Neural cell (in vitro differentiated cells): ENCODE measurements around the gene ZNF483. TPM values are rescaled to one million over a fixed set of nuclear protein-coding genes. Genes with fewer than 3 reads are reported as not detected.

Experiments
- H2AFZ ChIP-seq: fragments of 200-600, 300-800 bp; sonication (generic), shearing (Covaris generic); 2 replicates; pipeline ENCODE4 v1.6.0; 2014; ENCODE audit warnings: low read depth, mild to moderate bottlenecking, antibody characterized with exemption, low read length, moderate library complexity
- H3F3A ChIP-seq: fragments of 200-600 bp; shearing (Covaris generic); 2 replicates; pipeline ENCODE4 v1.6.1; 2016; ENCODE audit warnings: mild to moderate bottlenecking, moderate library complexity, mixed read lengths, antibody characterized with exemption, low read length; ENCODE audit not compliant: insufficient read depth, poor library complexity, severe bottlenecking
- H3K27ac ChIP-seq: fragments of 200-600, 300-800 bp; sonication (generic), shearing (Covaris generic); 2 replicates; pipeline ENCODE4 v1.5.1; 2014; ENCODE audit warnings: mild to moderate bottlenecking, low read length, moderate library complexity
- H3K27me3 ChIP-seq: fragments of 300-800, 200-600 bp; sonication (generic), shearing (Covaris generic); 2 replicates; pipeline ENCODE4 v1.6.0; 2014; ENCODE audit warnings: mild to moderate bottlenecking, low read depth, low read length, moderate library complexity; ENCODE audit not compliant: insufficient read depth
- H3K36me3 ChIP-seq: fragments of 300-800, 200-600 bp; sonication (generic), shearing (Covaris generic); 2 replicates; pipeline ENCODE4 v1.5.1; 2014; ENCODE audit warnings: mild to moderate bottlenecking, antibody characterized with exemption, low read length, moderate library complexity; ENCODE audit not compliant: insufficient read depth
- H3K4me2 ChIP-seq: fragments of 300-800, 200-600 bp; sonication (generic), shearing (Covaris generic); 2 replicates; pipeline ENCODE4 v1.6.0; 2014; ENCODE audit warnings: mild to moderate bottlenecking, low read length
- H3K4me3 ChIP-seq: fragments of 300-800, 200-600 bp; sonication (generic), shearing (Covaris generic); 2 replicates; pipeline ENCODE4 v1.5.1; 2014; ENCODE audit warnings: mild to moderate bottlenecking, low read length, moderate library complexity
- H3K79me2 ChIP-seq: fragments of 200-600 bp; shearing (Covaris generic); replicated peaks from 2 replicates; pipeline ENCODE4 v1.6.0; 2014; ENCODE audit warnings: mild to moderate bottlenecking, low read length, moderate library complexity; ENCODE audit not compliant: insufficient read depth
- H3K9ac ChIP-seq: fragments of 300-800, 200-600 bp; sonication (generic), shearing (Covaris generic); 2 replicates; pipeline ENCODE4 v1.6.1; 2016; ENCODE audit warnings: mild to moderate bottlenecking, low read length, mixed read lengths
- H3K9me2 ChIP-seq: fragments of 200-600 bp; shearing (Covaris generic); 2 replicates; pipeline ENCODE4 v1.6.1; 2016; ENCODE audit warnings: mild to moderate bottlenecking, low read length, mixed read lengths; ENCODE audit not compliant: insufficient read depth
- H3K9me3 ChIP-seq: fragments of 200-600, 300-800 bp; sonication (generic), shearing (Covaris generic); 2 replicates; pipeline ENCODE4 v1.6.1; 2016; ENCODE audit warnings: mild to moderate bottlenecking, mixed run types, low read length, moderate library complexity, mixed read lengths
- H4K20me1 ChIP-seq: fragments of 200-600 bp; shearing (Covaris generic); 2 replicates; pipeline ENCODE4 v1.6.1; 2016; ENCODE audit warnings: mild to moderate bottlenecking, mixed run types; ENCODE audit not compliant: insufficient read depth
- EP300 ChIP-seq: fragments of 450-650 bp; conservative IDR thresholded peaks from 2 replicates; pipeline ENCODE4 v1.6.1; 2014; ENCODE audit warnings: antibody characterized with exemption, mild to moderate bottlenecking, moderate library complexity; ENCODE audit not compliant: poor library complexity, severe bottlenecking
- EZH2 ChIP-seq: fragments of 200-600, 300-800 bp; shearing (Covaris generic), sonication (generic); IDR thresholded peaks from 2 replicates; pipeline ENCODE4 v1.6.1; 2014; ENCODE audit warnings: antibody characterized with exemption, low read length, borderline replicate concordance, mild to moderate bottlenecking; ENCODE audit not compliant: insufficient read depth, poor library complexity, severe bottlenecking
- MXI1 ChIP-seq: fragments of 450-650 bp; conservative IDR thresholded peaks from 2 replicates; pipeline ENCODE4 v1.6.1; 2014; ENCODE audit warnings: antibody characterized with exemption, mild to moderate bottlenecking; ENCODE audit not compliant: poor library complexity, severe bottlenecking
- POLR2AphosphoS5 ChIP-seq: IDR thresholded peaks from 2 replicates; pipeline ENCODE4 v1.6.1; 2012
- RAD21 ChIP-seq: fragments of 450-650 bp; conservative IDR thresholded peaks from 2 replicates; pipeline ENCODE4 v1.6.1; 2014; ENCODE audit warnings: antibody characterized with exemption, mild to moderate bottlenecking, moderate library complexity
- SMC3 ChIP-seq: fragments of 450-650 bp; conservative IDR thresholded peaks from 2 replicates; pipeline ENCODE4 v1.6.1; 2014; ENCODE audit warnings: antibody characterized with exemption, mild to moderate bottlenecking, moderate library complexity; ENCODE audit not compliant: poor library complexity
- TAF1 ChIP-seq: IDR thresholded peaks from 2 replicates; pipeline ENCODE4 v1.6.1; 2012; ENCODE audit warnings: low read depth
- polyA minus RNA-seq: library from RNA; depleted of rRNA, polyadenylated mRNA; stranded (reverse); fragments of >200 nt; gene quantifications from 2 replicates; pipeline ENCODE4 v1.2.3, GENCODE V29; 2014
- polyA plus RNA-seq: library from polyadenylated mRNA; depleted of rRNA; stranded (reverse); fragments of >200 nt; gene quantifications from 2 replicates; pipeline ENCODE4 v1.2.3, GENCODE V29; 2014
- TF ChIP-seq, protein P1 (sequence below): fragments of 450-650 bp; IDR thresholded peaks from 2 replicates; pipeline ENCODE4 v1.5.1; 2014; ENCODE audit warnings: antibody characterized with exemption, mild to moderate bottlenecking, moderate library complexity; ENCODE audit not compliant: poor library complexity, severe bottlenecking
- TF ChIP-seq, protein P2 (sequence below): IDR thresholded peaks from 2 replicates; pipeline ENCODE4 v1.6.1; 2012; ENCODE audit warnings: borderline replicate concordance

Gene ZNF483
- polyA plus RNA-seq (2.9 and 4.2 TPM in 2 replicates), polyA minus RNA-seq (29.7 and 34.4 TPM in 2 replicates)

GRCh38 chr9:111525056-111525977 is at the start of gene ZNF483:
Gene ZNF483, plus strand, starts transcription at chr9:111525179. Its CDS starts 2,217 bp downstream, at chr9:111527396.
- Histone ChIP-seq H2AFZ (peak within 1 kb of the TSS; percentile 90), H3K4me3 (peak within 1 kb of the TSS; percentile 97), H3F3A (no peaks in the 10 kb centered on the region), H3K9me3 (no peaks in the 10 kb centered on the region), H3K27ac (no peak within 1 kb of the TSS), H3K79me2 (no peaks in the 10 kb centered on the region), H4K20me1 (no peaks in the 10 kb centered on the region), H3K27me3 (no peaks in the 10 kb centered on the region), H3K9ac (peak within 1 kb of the TSS; percentile 77), H3K4me2 (peak within 1 kb of the TSS; percentile 80), H3K9me2 (no peaks in the 10 kb centered on the region), H3K36me3 (no peaks in the 10 kb centered on the region)
- TF ChIP-seq EZH2 (no peak), RAD21 (no peak), TAF1 (peak; percentile 21), EP300 (no peak), MXI1 (no peak), POLR2AphosphoS5 (peak; percentile 68), SMC3 (no peak)
- TF ChIP-seq, protein P1, sequence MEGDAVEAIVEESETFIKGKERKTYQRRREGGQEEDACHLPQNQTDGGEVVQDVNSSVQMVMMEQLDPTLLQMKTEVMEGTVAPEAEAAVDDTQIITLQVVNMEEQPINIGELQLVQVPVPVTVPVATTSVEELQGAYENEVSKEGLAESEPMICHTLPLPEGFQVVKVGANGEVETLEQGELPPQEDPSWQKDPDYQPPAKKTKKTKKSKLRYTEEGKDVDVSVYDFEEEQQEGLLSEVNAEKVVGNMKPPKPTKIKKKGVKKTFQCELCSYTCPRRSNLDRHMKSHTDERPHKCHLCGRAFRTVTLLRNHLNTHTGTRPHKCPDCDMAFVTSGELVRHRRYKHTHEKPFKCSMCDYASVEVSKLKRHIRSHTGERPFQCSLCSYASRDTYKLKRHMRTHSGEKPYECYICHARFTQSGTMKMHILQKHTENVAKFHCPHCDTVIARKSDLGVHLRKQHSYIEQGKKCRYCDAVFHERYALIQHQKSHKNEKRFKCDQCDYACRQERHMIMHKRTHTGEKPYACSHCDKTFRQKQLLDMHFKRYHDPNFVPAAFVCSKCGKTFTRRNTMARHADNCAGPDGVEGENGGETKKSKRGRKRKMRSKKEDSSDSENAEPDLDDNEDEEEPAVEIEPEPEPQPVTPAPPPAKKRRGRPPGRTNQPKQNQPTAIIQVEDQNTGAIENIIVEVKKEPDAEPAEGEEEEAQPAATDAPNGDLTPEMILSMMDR: peak; percentile 10
- TF ChIP-seq, protein P2, sequence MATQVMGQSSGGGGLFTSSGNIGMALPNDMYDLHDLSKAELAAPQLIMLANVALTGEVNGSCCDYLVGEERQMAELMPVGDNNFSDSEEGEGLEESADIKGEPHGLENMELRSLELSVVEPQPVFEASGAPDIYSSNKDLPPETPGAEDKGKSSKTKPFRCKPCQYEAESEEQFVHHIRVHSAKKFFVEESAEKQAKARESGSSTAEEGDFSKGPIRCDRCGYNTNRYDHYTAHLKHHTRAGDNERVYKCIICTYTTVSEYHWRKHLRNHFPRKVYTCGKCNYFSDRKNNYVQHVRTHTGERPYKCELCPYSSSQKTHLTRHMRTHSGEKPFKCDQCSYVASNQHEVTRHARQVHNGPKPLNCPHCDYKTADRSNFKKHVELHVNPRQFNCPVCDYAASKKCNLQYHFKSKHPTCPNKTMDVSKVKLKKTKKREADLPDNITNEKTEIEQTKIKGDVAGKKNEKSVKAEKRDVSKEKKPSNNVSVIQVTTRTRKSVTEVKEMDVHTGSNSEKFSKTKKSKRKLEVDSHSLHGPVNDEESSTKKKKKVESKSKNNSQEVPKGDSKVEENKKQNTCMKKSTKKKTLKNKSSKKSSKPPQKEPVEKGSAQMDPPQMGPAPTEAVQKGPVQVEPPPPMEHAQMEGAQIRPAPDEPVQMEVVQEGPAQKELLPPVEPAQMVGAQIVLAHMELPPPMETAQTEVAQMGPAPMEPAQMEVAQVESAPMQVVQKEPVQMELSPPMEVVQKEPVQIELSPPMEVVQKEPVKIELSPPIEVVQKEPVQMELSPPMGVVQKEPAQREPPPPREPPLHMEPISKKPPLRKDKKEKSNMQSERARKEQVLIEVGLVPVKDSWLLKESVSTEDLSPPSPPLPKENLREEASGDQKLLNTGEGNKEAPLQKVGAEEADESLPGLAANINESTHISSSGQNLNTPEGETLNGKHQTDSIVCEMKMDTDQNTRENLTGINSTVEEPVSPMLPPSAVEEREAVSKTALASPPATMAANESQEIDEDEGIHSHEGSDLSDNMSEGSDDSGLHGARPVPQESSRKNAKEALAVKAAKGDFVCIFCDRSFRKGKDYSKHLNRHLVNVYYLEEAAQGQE: no peak

DNA sequence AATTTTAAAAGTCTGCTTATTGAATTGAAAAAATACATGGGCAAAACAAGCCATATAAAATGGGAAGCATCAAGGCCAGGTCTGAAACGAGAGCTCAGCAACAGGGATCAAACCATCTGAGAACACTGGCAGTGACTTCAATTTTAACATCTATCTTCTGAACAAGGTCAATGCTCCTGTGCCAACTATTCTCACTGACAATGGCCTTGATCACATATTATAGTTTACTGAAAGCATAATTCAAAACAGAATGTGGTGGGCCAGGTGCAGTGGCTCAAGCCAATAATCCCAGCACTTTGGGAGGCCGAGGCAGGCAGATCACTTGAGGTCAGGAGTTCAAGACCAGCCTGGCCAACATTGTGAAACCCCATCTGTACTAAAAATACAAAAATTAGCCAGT is 49.8 kb upstream of the ZNF483 start:
- Histone ChIP-seq H3K9ac (no peak overlapping the region), H3K27me3 (no peaks in the 10 kb centered on the region), H3K79me2 (peaks cover 19% of the 10 kb centered on the region), H3K9me3 (no peaks in the 10 kb centered on the region), H3F3A (no peaks in the 10 kb centered on the region), H2AFZ (no peak overlapping the region), H3K4me3 (no peak overlapping the region), H3K36me3 (no peaks in the 10 kb centered on the region), H4K20me1 (no peaks in the 10 kb centered on the region), H3K9me2 (no peaks in the 10 kb centered on the region), H3K4me2 (no peak overlapping the region), H3K27ac (no peak overlapping the region)
- TF ChIP-seq EZH2 (no peak), EP300 (no peak), MXI1 (no peak), POLR2AphosphoS5 (no peak), SMC3 (no peak), RAD21 (no peak), TAF1 (no peak)
- TF ChIP-seq, protein P2: no peak
- TF ChIP-seq, protein P1: no peak
